IMR-90 (cell line): ENCODE data around the gene OPN1SW. TPM values are rescaled to one million over a fixed set of nuclear protein-coding genes. Genes with fewer than 3 reads are reported as not detected.

Source experiments
- ATAC-seq: fragments of 200-7000 bp; cut with Tn5 transposase; 2 replicates; pipeline ENCODE4 v1.9.1; 2020; ENCODE audit warnings: low read depth, mild to moderate bottlenecking, moderate library complexity
- BruUV-seq: library from RNA; stranded (reverse); fragments of 400-500 nt; replicated peaks from 2 replicates; lab custom pipeline; 2021; lab: Mats Ljungman, UMichigan
- CTCF ChIA-PET: fragments of 300-600 bp; formaldehyde crosslinking; extraction: SDS; loops from one replicate; lab custom pipeline; 2021; ENCODE audit warnings: antibody characterized with exemption; lab: Yijun Ruan, JAX
- POLR2A ChIA-PET: fragments of 300-600 bp; sonication (Branson Sonifier 250); formaldehyde crosslinking; loops from one replicate; lab custom pipeline; 2022; ENCODE audit warnings: antibody characterized with exemption; ENCODE audit not compliant: unreplicated experiment; lab: Charles Lee
- DNase-seq: peaks from one replicate; pipeline ENCODE4 v3.0.0; 2013
- H2AFZ ChIP-seq: replicated peaks from 2 replicates; pipeline ENCODE3; 2013; ENCODE audit warnings: low read length, mild to moderate bottlenecking; ENCODE audit not compliant: poor library complexity
- H2AK5ac ChIP-seq: 2 replicates; pipeline ENCODE4 v1.6.1; 2013; ENCODE audit warnings: low read depth, low read length, inconsistent platforms
- H2AK9ac ChIP-seq: replicated peaks from 2 replicates; pipeline ENCODE3; 2013; ENCODE audit warnings: mild to moderate bottlenecking, low read depth, low read length, moderate library complexity; ENCODE audit not compliant: poor library complexity
- H2BK120ac ChIP-seq: 2 replicates; pipeline ENCODE4 v1.6.1; 2013; ENCODE audit warnings: low read depth, low read length, inconsistent platforms
- H2BK15ac ChIP-seq: 3 replicates; pipeline ENCODE4 v1.6.1; 2013; ENCODE audit warnings: low read depth, low read length, inconsistent platforms
- H2BK20ac ChIP-seq: 2 replicates; pipeline ENCODE4 v1.6.1; 2013; ENCODE audit warnings: low read depth, mild to moderate bottlenecking, inconsistent platforms, low read length, moderate library complexity
- H2BK5ac ChIP-seq: 2 replicates; pipeline ENCODE4 v1.6.1; 2013; ENCODE audit warnings: mild to moderate bottlenecking, low read depth, low read length, inconsistent platforms; ENCODE audit not compliant: poor library complexity, severe bottlenecking
- H3K14ac ChIP-seq: replicated peaks from 2 replicates; pipeline ENCODE4 v1.6.1; 2013; ENCODE audit warnings: low read depth, low read length, inconsistent platforms
- H3K18ac ChIP-seq: 2 replicates; pipeline ENCODE4 v1.6.1; 2013; ENCODE audit warnings: low read depth, low read length, control low read depth
- H3K23ac ChIP-seq: 2 replicates; pipeline ENCODE4 v1.6.1; 2013; ENCODE audit warnings: low read depth, low read length, inconsistent platforms
- H3K27ac ChIP-seq: 2 replicates; pipeline ENCODE4 v1.5.1; 2013; ENCODE audit warnings: mild to moderate bottlenecking, control low read depth, low read length; ENCODE audit not compliant: insufficient read depth
- H3K27me3 ChIP-seq: 2 replicates; pipeline ENCODE4 v1.6.1; 2013; ENCODE audit warnings: low read length; ENCODE audit not compliant: control insufficient read depth, insufficient read depth
- H3K36me3 ChIP-seq: 2 replicates; pipeline ENCODE4 v1.6.1; 2013; ENCODE audit warnings: low read length, mixed read lengths; ENCODE audit not compliant: control insufficient read depth, insufficient read depth
- H3K4ac ChIP-seq: 2 replicates; pipeline ENCODE4 v1.6.1; 2013; ENCODE audit warnings: low read depth, low read length, inconsistent platforms
- H3K4me1 ChIP-seq: 2 replicates; pipeline ENCODE4 v1.6.1; 2013; ENCODE audit warnings: low read length, mixed read lengths; ENCODE audit not compliant: control insufficient read depth, insufficient read depth
- H3K4me2 ChIP-seq: 2 replicates; pipeline ENCODE4 v1.6.1; 2013; ENCODE audit warnings: low read depth, mild to moderate bottlenecking, control low read depth, low read length, moderate library complexity
- H3K4me3 ChIP-seq: 2 replicates; pipeline ENCODE4 v1.5.1; 2013; ENCODE audit warnings: low read depth, mild to moderate bottlenecking, control low read depth, low read length, moderate library complexity; ENCODE audit not compliant: insufficient read depth
- H3K56ac ChIP-seq: 2 replicates; pipeline ENCODE4 v1.6.1; 2013; ENCODE audit warnings: low read length, inconsistent platforms; ENCODE audit not compliant: insufficient read depth; ENCODE audit errors: extremely low read depth
- H3K79me1 ChIP-seq, 2 experiments: 2 replicates each; pipeline ENCODE4 v1.6.1; 2013; ENCODE audit warnings: low read length in 2 of 2, inconsistent platforms in 1 of 2, low read depth in 1 of 2
- H3K9ac ChIP-seq: 2 replicates; pipeline ENCODE4 v1.6.1; 2013; ENCODE audit warnings: low read depth, low read length, control low read depth
- H3K9me1 ChIP-seq: 2 replicates; pipeline ENCODE4 v1.6.1; 2013; ENCODE audit warnings: low read length, inconsistent platforms; ENCODE audit not compliant: insufficient read depth
- H3K9me3 ChIP-seq: 2 replicates; pipeline ENCODE4 v1.6.1; 2013; ENCODE audit warnings: low read length; ENCODE audit not compliant: control insufficient read depth, insufficient read depth
- H4K20me1 ChIP-seq: 2 replicates; pipeline ENCODE4 v1.6.1; 2013; ENCODE audit warnings: low read length, inconsistent platforms; ENCODE audit not compliant: insufficient read depth
- H4K5ac ChIP-seq: 2 replicates; pipeline ENCODE4 v1.6.1; 2013; ENCODE audit warnings: mild to moderate bottlenecking, low read depth, low read length, control low read depth
- H4K8ac ChIP-seq, 2 experiments: 2 replicates each; pipeline ENCODE4 v1.6.1; 2013; ENCODE audit warnings: low read depth in 2 of 2, low read length in 2 of 2, control low read depth in 1 of 2, inconsistent platforms in 1 of 2
- H4K91ac ChIP-seq: 2 replicates; pipeline ENCODE4 v1.6.1; 2013; ENCODE audit warnings: low read depth, low read length, inconsistent platforms; ENCODE audit not compliant: insufficient read depth
- BHLHE40 ChIP-seq: fragments of 150-350 bp; IDR thresholded peaks from 2 replicates; pipeline ENCODE4 v1.6.1; 2016; ENCODE audit warnings: mild to moderate bottlenecking, low read depth, low read length
- CEBPB ChIP-seq: IDR thresholded peaks from 2 replicates; pipeline ENCODE4 v1.6.1; 2012; ENCODE audit warnings: low read depth, low read length, improper control_type of control experiment
- CHD1 ChIP-seq: IDR thresholded peaks from 2 replicates; pipeline ENCODE4 v1.6.1; 2012; ENCODE audit warnings: low read depth, low read length, improper control_type of control experiment
- FOS ChIP-seq: fragments of 150-350 bp; IDR thresholded peaks from 2 replicates; pipeline ENCODE4 v1.6.1; 2016; ENCODE audit warnings: low read depth, low read length
- MAFK ChIP-seq: IDR thresholded peaks from 2 replicates; pipeline ENCODE4 v1.6.1; 2012; ENCODE audit warnings: low read depth, low read length, improper control_type of control experiment
- MAZ ChIP-seq: IDR thresholded peaks from 2 replicates; pipeline ENCODE4 v1.6.1; 2012; ENCODE audit warnings: low read depth, mild to moderate bottlenecking, low read length, improper control_type of control experiment, moderate library complexity, borderline replicate concordance
- MXI1 ChIP-seq: IDR thresholded peaks from 2 replicates; pipeline ENCODE4 v1.6.1; 2012; ENCODE audit warnings: low read depth, mild to moderate bottlenecking, low read length, moderate library complexity, borderline replicate concordance
- NFE2L2 ChIP-seq: fragments of 150-350 bp; IDR thresholded peaks from 2 replicates; pipeline ENCODE4 v1.6.1; 2016; ENCODE audit warnings: low read depth, mild to moderate bottlenecking, low read length
- POLR2A ChIP-seq: IDR thresholded peaks from 2 replicates; pipeline ENCODE4 v1.6.1; 2012; ENCODE audit warnings: mild to moderate bottlenecking, low read depth, low read length
- RAD21 ChIP-seq: IDR thresholded peaks from 2 replicates; pipeline ENCODE4 v1.6.1; 2012; ENCODE audit warnings: low read length, improper control_type of control experiment
- RCOR1 ChIP-seq: IDR thresholded peaks from 2 replicates; pipeline ENCODE4 v1.6.1; 2012; ENCODE audit warnings: mild to moderate bottlenecking, low read length, improper control_type of control experiment; ENCODE audit not compliant: insufficient replicate concordance
- RFX5 ChIP-seq: IDR thresholded peaks from 2 replicates; pipeline ENCODE4 v1.8.0; 2012; ENCODE audit warnings: low read depth, mild to moderate bottlenecking, low read length, moderate library complexity
- WGBS, 2 experiments: methylation state at CpG; one replicate each; pipeline versions ENCODE4 v1.1.5 to v1.1.7; 2013; ENCODE audit warnings: missing lambda C conversion rate in 2 of 2; ENCODE audit not compliant: insufficient read length in 1 of 2; ENCODE audit errors: extremely low coverage in 2 of 2; 5-methylcytosine and 5-hydroxymethylcytosine counted together
- dilution Hi-C: fragments of 300-500 bp; cut with HindIII; formaldehyde crosslinking; loops from one replicate; pipeline ENCODE4 v1.14.3; 2018; ENCODE audit warnings: low sequenced_read_pairs; ENCODE audit not compliant: unreplicated experiment
- in situ Hi-C: fragments of 300-500 bp; cut with MboI; formaldehyde crosslinking; loops from 3 replicates; pipeline ENCODE4 v1.14.3; 2019; ENCODE audit warnings: low sequenced_read_pairs, inconsistent platforms, mixed read lengths
- intact Hi-C: fragments of 100-400 bp; cut with micrococcal nuclease; formaldehyde crosslinking; loops from 2 replicates; pipeline ENCODE4 v1.10.0; 2022
- polyA plus RNA-seq, 3 experiments: library from polyadenylated mRNA; depleted of rRNA; stranded (reverse); fragments of >200 nt; gene quantifications; 2 replicates each; pipeline ENCODE4 v1.2.3, GENCODE V29; 2012; ENCODE audit warnings: low replicate concordance in 1 of 3
- total RNA-seq: library from RNA; depleted of rRNA; stranded (reverse); fragments of >200 nt; gene quantifications from 2 replicates; pipeline ENCODE4 v1.2.3, GENCODE V29; 2012
- TF ChIP-seq, protein P1 (sequence below): fragments of 150-350 bp; IDR thresholded peaks from 2 replicates; pipeline ENCODE4 v1.6.1; 2017; ENCODE audit warnings: mild to moderate bottlenecking, antibody characterized with exemption, low read length, low read depth
- TF ChIP-seq, protein P2 (sequence below): fragments of 150-350 bp; IDR thresholded peaks from 2 replicates; pipeline ENCODE4 v1.6.1; 2016; ENCODE audit warnings: low read depth, mild to moderate bottlenecking, low read length, moderate library complexity, borderline replicate concordance
- TF ChIP-seq, protein P3 (sequence below): conservative IDR thresholded peaks from 2 replicates; pipeline ENCODE4 v1.5.1; 2012; ENCODE audit warnings: mild to moderate bottlenecking, low read depth, low read length, improper control_type of control experiment

Gene OPN1SW
- total and polyA plus RNA-seq, 2 of the 4 experiments (the other 2 are of a cell fraction), result not detected

DNA sequence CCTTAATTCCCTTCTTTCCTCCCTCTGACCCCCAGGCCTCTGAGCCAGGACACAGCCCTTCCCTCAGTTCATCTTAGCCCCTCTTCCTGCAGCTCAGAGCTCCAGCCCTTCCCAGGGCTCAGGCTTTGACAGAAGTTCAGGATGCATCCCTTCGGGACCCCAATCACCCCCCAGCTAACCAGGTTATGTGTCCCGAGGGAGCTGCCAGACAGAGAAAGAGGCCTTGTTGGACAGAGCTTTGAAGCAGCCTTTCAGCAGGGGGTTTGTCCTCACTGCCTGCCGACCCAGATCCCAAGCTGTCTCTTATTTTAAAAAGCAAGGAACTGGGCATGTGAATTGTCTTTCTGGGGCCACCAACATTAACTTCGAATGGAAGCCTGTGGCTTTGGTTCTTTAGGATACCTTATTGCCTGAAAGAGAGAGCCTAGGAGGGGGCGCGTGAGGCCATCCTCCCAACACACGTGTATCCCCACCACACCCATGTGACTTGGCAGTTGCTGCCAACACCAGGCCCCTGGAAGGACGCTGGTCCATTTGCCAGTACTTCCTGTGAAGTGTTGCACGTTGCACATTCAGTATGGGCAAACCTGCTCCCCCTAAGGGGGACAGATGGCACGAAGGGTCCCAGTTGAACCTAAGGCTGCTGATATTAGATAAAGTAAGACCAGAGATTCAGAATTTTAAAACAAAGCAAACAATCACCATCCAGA is 17.0 kb upstream of the OPN1SW start:
- H4K20me1 ChIP-seq, result no peaks in the 10 kb centered on the region
- H3K36me3 ChIP-seq, result peaks cover 6% of the 10 kb centered on the region
- no peak overlapping the region for H3K4me3 ChIP-seq
- no peak overlapping the region; the same call in none of the 2 replicates for H2AK5ac ChIP-seq
- H2AFZ ChIP-seq, result no peak overlapping the region
- intact Hi-C loops, result loop anchor here (5.0 kb wide), 1 partner anchor 35 kb away; no protein-coding TSS in a partner anchor
- H4K91ac ChIP-seq, result no peak overlapping the region
- H3K56ac ChIP-seq, result no peak overlapping the region
- in situ Hi-C loops, result no loop called here
- peak overlapping the region; percentile 29; the same call in 1 of the 2 replicates for H3K9ac ChIP-seq
- TF ChIP-seq, protein P1, sequence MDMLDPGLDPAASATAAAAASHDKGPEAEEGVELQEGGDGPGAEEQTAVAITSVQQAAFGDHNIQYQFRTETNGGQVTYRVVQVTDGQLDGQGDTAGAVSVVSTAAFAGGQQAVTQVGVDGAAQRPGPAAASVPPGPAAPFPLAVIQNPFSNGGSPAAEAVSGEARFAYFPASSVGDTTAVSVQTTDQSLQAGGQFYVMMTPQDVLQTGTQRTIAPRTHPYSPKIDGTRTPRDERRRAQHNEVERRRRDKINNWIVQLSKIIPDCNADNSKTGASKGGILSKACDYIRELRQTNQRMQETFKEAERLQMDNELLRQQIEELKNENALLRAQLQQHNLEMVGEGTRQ, result no peak
- TF ChIP-seq RFX5 (no peak), NFE2L2 (no peak), BHLHE40 (no peak), POLR2A (no peak), MAFK (no peak), CHD1 (no peak), CEBPB (no peak), FOS (no peak), MAZ (no peak), MXI1 (no peak), RAD21 (no peak), RCOR1 (no peak)
- TF ChIP-seq, protein P2, sequence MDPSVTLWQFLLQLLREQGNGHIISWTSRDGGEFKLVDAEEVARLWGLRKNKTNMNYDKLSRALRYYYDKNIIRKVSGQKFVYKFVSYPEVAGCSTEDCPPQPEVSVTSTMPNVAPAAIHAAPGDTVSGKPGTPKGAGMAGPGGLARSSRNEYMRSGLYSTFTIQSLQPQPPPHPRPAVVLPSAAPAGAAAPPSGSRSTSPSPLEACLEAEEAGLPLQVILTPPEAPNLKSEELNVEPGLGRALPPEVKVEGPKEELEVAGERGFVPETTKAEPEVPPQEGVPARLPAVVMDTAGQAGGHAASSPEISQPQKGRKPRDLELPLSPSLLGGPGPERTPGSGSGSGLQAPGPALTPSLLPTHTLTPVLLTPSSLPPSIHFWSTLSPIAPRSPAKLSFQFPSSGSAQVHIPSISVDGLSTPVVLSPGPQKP, result no peak
- TF ChIP-seq, protein P3, sequence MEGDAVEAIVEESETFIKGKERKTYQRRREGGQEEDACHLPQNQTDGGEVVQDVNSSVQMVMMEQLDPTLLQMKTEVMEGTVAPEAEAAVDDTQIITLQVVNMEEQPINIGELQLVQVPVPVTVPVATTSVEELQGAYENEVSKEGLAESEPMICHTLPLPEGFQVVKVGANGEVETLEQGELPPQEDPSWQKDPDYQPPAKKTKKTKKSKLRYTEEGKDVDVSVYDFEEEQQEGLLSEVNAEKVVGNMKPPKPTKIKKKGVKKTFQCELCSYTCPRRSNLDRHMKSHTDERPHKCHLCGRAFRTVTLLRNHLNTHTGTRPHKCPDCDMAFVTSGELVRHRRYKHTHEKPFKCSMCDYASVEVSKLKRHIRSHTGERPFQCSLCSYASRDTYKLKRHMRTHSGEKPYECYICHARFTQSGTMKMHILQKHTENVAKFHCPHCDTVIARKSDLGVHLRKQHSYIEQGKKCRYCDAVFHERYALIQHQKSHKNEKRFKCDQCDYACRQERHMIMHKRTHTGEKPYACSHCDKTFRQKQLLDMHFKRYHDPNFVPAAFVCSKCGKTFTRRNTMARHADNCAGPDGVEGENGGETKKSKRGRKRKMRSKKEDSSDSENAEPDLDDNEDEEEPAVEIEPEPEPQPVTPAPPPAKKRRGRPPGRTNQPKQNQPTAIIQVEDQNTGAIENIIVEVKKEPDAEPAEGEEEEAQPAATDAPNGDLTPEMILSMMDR, result no peak
- H4K8ac ChIP-seq, result no peak overlapping the region; a peak in 1 of 4 replicates
- peak overlapping the region; percentile 94 for H3K4me2 ChIP-seq
- no peak overlapping the region for H2BK20ac ChIP-seq
- H2BK120ac ChIP-seq, result no peak overlapping the region
- H3K79me1 ChIP-seq, result peaks cover 0 to 13% of the 10 kb centered on the region in 2 experiments; a peak in 2 of 4 replicates
- H2BK15ac ChIP-seq, result no peak overlapping the region
- DNase-seq, result no peak
- no peak for ATAC-seq
- H4K5ac ChIP-seq, result no peak overlapping the region
- no peak overlapping the region for H3K23ac ChIP-seq
- H3K9me1 ChIP-seq, result peaks cover 2% of the 10 kb centered on the region; the same call in 1 of the 2 replicates
- no peak overlapping the region for H3K18ac ChIP-seq
- peaks cover 9% of the 10 kb centered on the region for H3K4me1 ChIP-seq
- dilution Hi-C loops, result no loop called here
- no peak overlapping the region for H3K27ac ChIP-seq
- H2AK9ac ChIP-seq, result peak overlapping the region; percentile 58
- POLR2A ChIA-PET, result no interaction called here
- no peak overlapping the region for H3K4ac ChIP-seq
- H3K9me3 ChIP-seq, result no peaks in the 10 kb centered on the region
- peaks cover 11% of the 10 kb centered on the region; the same call in 1 of the 2 replicates for H3K27me3 ChIP-seq
- H2BK5ac ChIP-seq, result no peak overlapping the region
- BruUV-seq, result no TSS peak
- CTCF ChIA-PET, result no interaction called here
- peak overlapping the region; percentile 13; the same call in 1 of the 2 replicates for H3K14ac ChIP-seq
- no CpG with 5 or more reads among the region's 10 CpGs for WGBS, 2 experiments
